ENCODE data around the gene SF3B5. TPM values are rescaled to one million over a fixed set of nuclear protein-coding genes. Genes with fewer than 3 reads are reported as not detected.

The SF3B5 gene
- 100 to 1,000 TPM; 265 TPM for total RNA-seq
- 390 TPM for polyA plus RNA-seq

DNA sequence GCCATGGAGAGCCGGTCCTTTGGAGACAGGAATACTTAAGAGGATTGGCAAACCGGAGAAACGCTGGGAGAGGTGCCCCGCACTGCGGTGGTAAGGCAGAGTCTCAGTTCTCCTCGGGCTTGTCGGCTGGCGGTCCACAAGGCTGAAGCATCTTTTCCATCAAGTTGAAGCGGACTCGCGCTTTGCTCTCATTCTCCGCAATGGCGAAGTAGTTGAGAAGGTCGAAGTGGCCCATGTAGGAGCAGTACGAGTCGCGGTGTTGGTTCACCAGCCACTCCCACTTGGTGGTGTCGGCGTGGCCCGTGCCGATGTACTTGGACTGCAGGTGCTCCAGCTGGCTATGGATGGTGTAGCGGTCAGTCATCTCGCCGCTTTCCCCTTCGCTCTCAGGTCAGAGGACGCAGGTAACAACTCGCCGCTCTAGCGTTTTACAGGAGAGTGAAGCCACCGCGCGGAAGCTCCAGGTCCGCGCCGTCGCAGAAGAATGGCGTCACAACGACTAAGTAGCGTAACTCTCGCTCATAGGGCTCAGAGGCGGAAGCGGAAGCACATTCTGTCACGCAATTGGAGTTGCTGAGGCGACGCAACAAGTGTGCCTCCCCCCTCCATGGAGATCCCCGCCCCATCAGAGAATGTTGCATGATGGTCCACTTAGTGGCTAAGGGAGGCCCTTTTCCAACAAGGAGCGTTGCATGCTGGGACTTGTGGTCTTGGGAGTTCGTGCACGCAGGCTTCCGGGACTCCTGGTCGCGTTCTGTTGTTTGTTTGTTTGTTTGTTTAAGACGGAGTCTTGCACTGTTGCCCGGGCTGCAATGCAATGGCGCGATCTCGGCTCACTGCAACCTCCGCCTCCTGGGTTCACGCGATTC lies at the start of gene SF3B5:
Gene SF3B5, minus strand, starts transcription at position 440 of the 869 bp plus-strand sequence. Its CDS starts 76 bp downstream, at position 364.
- DNase-seq = peak; percentile 94 to 99 (median 96)
- ChIA-PET POLR2A (interaction anchor here (0.9 to 3.0 kb wide), 6 partner anchors 31 to 253 kb away, joined by 3 to 26 read pairs (median 6); partner anchors contain the start of gene LTV1), CTCF (interaction anchor here (1.0 to 1.8 kb wide), 4 partner anchors 10 to 155 kb away, joined by 5 to 6 read pairs (median 5); no protein-coding TSS in a partner anchor)
- no peaks in the 10 kb centered on the region for H3K36me3 ChIP-seq (ENCODE audit: insufficient read depth, low read length)
- peak within 1 kb of the TSS; percentile 99 for H3K4me3 ChIP-seq (ENCODE audit: low read length)
- H3K4me1 Mint-ChIP-seq = peaks cover 22 to 33% (median 27%) of the 10 kb centered on the region in 3 donors
- H3K27ac Mint-ChIP-seq = peak within 1 kb of the TSS; percentile 96 to 100 (median 99)
- H3K4me1 ChIP-seq (ENCODE audit: insufficient read depth, low read length) = peaks cover 23% of the 10 kb centered on the region
- H3K27ac ChIP-seq (ENCODE audit: low read depth, low read length) = peak within 1 kb of the TSS; percentile 99
- H3K27me3 Mint-ChIP-seq = no peaks in the 10 kb centered on the region
- no peaks in the 10 kb centered on the region for H3K9me3 Mint-ChIP-seq
- no peaks in the 10 kb centered on the region for H3K27me3 ChIP-seq (ENCODE audit: insufficient read depth, low read length, poor library complexity, severe bottlenecking)
- no peaks in the 10 kb centered on the region for H3K9me3 ChIP-seq (ENCODE audit: low read length)
- H3K4me3 Mint-ChIP-seq = peak within 1 kb of the TSS; percentile 97 to 100 (median 99)
- peaks cover 0 to 18% (median 2%) of the 10 kb centered on the region in 3 donors for H3K36me3 Mint-ChIP-seq

DNA sequence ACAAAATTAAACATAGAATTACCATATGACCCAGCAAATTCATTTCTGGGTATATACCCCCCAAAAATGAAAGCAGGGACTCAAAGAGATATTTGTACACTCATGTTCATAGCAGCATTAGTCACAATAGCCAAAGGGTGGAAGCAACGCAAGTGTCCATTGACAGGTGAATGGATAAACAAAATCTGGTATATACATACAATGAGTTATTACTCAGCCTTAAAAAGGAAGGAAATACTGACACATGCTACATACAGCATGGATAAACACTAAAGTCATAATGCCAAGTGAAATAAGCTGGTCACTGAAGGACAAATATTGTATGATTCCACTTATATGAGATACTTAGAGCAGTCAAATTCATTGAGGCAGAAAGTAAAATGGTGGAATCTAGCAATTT lies 49.6 kb upstream of the SF3B5 start:
- Mint-ChIP-seq H3K4me3 (peak overlapping the region in 1 of 7 donors; percentile 69), H3K27ac (no peak overlapping the region), H3K36me3 (no peaks in the 10 kb centered on the region), H3K27me3 (peaks cover 0 to 2% of the 10 kb centered on the region in 2 donors), H3K4me1 (peaks cover 4 to 14% (median 9%) of the 10 kb centered on the region in 3 donors), H3K9me3 (no peaks in the 10 kb centered on the region)
- H3K27ac ChIP-seq (ENCODE audit: low read depth, low read length) = no peak overlapping the region
- no peak overlapping the region for H3K4me3 ChIP-seq (ENCODE audit: low read length)
- ChIA-PET POLR2A (no interaction called here), CTCF (no interaction called here)
- no peaks in the 10 kb centered on the region for H3K9me3 ChIP-seq (ENCODE audit: low read length)
- peaks cover 3% of the 10 kb centered on the region for H3K4me1 ChIP-seq (ENCODE audit: insufficient read depth, low read length)
- H3K27me3 ChIP-seq (ENCODE audit: insufficient read depth, low read length, poor library complexity, severe bottlenecking) = no peaks in the 10 kb centered on the region
- H3K36me3 ChIP-seq (ENCODE audit: insufficient read depth, low read length) = no peaks in the 10 kb centered on the region
- no peak for DNase-seq

DNA sequence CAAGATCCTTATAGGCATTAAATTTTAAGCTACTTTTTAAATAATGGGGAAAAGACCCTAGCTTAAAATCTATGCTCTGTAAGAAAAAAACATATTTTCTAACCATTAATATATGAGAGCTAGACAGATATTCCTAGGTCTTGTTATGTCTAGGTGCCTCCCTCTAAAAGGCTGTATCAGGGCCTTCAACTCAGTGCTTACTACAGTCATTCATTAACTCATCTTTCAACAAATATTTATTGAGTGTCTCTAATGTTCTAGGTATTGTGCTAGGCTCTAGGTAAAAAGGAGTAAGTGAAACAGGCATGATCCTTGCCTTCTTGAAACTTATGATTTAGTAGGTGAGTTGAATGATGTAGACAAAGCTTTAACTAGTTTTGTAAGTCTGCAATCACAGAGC lies 48.5 kb upstream of the SF3B5 start:
- Histone ChIP-seq H3K4me1 (ENCODE audit: insufficient read depth, low read length) (no peaks in the 10 kb centered on the region), H3K4me3 (ENCODE audit: low read length) (no peak overlapping the region), H3K36me3 (ENCODE audit: insufficient read depth, low read length) (no peaks in the 10 kb centered on the region), H3K9me3 (ENCODE audit: low read length) (no peaks in the 10 kb centered on the region), H3K27ac (ENCODE audit: low read depth, low read length) (no peak overlapping the region), H3K27me3 (ENCODE audit: insufficient read depth, low read length, poor library complexity, severe bottlenecking) (no peaks in the 10 kb centered on the region)
- Mint-ChIP-seq H3K4me1 (peaks cover 1 to 15% (median 9%) of the 10 kb centered on the region in 3 donors), H3K9me3 (no peaks in the 10 kb centered on the region), H3K4me3 (no peak overlapping the region), H3K27me3 (peaks cover 0 to 2% of the 10 kb centered on the region in 2 donors), H3K27ac (no peak overlapping the region), H3K36me3 (no peaks in the 10 kb centered on the region)
- no peak for DNase-seq
- CTCF ChIA-PET = interaction anchor here (1.4 to 1.7 kb wide), 2 partner anchors 14 to 73 kb away, joined by 4 to 5 read pairs; no protein-coding TSS in a partner anchor
- POLR2A ChIA-PET = no interaction called here

DNA sequence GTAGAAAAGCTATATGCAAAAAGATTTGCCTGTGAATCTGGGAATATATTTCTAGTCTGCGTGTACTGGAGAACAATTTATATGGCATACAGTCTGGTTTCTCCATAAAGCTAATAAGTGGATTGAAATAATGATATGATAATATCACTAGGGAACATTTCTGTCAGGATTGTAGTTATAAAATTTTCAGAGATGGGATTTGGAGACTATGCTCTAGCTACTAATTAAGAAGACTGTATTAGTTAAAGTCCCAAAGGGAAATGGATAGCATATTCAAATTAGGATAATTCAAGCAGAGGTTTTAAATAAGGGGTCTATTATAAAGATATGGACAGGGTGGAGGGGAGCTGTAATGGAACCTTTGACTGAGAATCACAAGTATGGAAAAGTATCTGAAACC lies 47.7 kb upstream of the SF3B5 start:
- Mint-ChIP-seq H3K36me3 (no peaks in the 10 kb centered on the region), H3K4me3 (peak overlapping the region in 1 of 7 donors; percentile 41), H3K27me3 (peaks cover 0 to 2% of the 10 kb centered on the region in 2 donors), H3K27ac (peak overlapping the region in 2 of 8 donors; percentile 19 to 30), H3K9me3 (no peaks in the 10 kb centered on the region), H3K4me1 (peaks cover 1 to 15% (median 9%) of the 10 kb centered on the region in 3 donors)
- ChIA-PET CTCF (interaction anchor here (1.4 to 1.7 kb wide), 3 partner anchors 15 to 75 kb away, joined by 3 to 5 read pairs (median 4); no protein-coding TSS in a partner anchor), POLR2A (no interaction called here)
- Histone ChIP-seq H3K36me3 (ENCODE audit: insufficient read depth, low read length) (no peaks in the 10 kb centered on the region), H3K4me1 (ENCODE audit: insufficient read depth, low read length) (no peaks in the 10 kb centered on the region), H3K27ac (ENCODE audit: low read depth, low read length) (no peak overlapping the region), H3K27me3 (ENCODE audit: insufficient read depth, low read length, poor library complexity, severe bottlenecking) (no peaks in the 10 kb centered on the region), H3K9me3 (ENCODE audit: low read length) (no peaks in the 10 kb centered on the region), H3K4me3 (ENCODE audit: low read length) (no peak overlapping the region)
- DNase-seq = no peak

DNA sequence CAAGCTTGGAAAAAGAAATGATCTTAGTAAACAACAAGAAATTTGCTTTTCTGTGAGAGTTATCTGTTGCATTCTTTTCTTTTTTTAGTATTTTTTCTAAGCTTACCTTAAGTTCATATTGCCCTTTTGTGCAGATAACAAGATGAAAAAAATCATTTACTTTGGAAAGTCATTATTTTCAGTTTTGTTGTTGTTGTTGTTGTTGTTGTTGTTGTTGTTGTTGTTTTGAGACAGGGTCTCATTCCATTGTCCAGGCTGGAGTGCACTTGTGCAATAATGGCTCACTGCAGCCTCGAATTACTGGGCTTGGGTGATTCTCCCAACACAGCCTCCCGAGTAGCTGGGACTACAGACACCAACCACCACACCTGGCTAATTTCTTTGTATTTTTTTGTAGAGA lies 46.1 kb upstream of the SF3B5 start:
- Histone ChIP-seq H3K4me3 (ENCODE audit: low read length) (no peak overlapping the region), H3K36me3 (ENCODE audit: insufficient read depth, low read length) (no peaks in the 10 kb centered on the region), H3K9me3 (ENCODE audit: low read length) (no peaks in the 10 kb centered on the region), H3K4me1 (ENCODE audit: insufficient read depth, low read length) (no peaks in the 10 kb centered on the region), H3K27me3 (ENCODE audit: insufficient read depth, low read length, poor library complexity, severe bottlenecking) (no peaks in the 10 kb centered on the region), H3K27ac (ENCODE audit: low read depth, low read length) (no peak overlapping the region)
- Mint-ChIP-seq H3K27ac (peak overlapping the region in 1 of 8 donors; percentile 30), H3K27me3 (peaks cover 0 to 2% of the 10 kb centered on the region in 2 donors), H3K9me3 (no peaks in the 10 kb centered on the region), H3K4me3 (no peak overlapping the region), H3K36me3 (no peaks in the 10 kb centered on the region), H3K4me1 (peaks cover 1 to 15% (median 9%) of the 10 kb centered on the region in 3 donors)
- ChIA-PET CTCF (interaction anchor here (1.6 kb wide), 1 partner anchor 10 kb away, joined by 9 read pairs; the partner anchor contains the start of gene STX11), POLR2A (no interaction called here)
- DNase-seq = no peak

DNA sequence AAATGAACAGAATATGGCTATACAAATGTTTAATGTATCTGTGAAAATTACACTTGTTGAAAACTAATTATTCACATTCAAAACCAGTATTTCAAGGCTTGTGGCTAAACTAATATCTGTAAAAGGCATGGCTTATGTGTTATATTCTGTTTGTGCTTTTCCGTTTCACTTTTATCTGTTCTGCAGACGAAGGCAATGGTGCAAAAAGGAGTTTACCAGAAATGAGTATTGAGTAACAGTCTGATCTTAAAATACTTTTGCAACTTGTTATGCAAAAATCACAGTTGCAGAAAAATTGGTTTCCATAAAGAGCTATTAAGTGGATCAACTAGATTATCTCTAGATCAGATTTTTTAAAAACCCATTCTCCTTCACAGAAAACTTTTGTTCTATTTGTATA lies 45.5 kb upstream of the SF3B5 start:
- Histone ChIP-seq H3K27me3 (ENCODE audit: insufficient read depth, low read length, poor library complexity, severe bottlenecking) (no peaks in the 10 kb centered on the region), H3K9me3 (ENCODE audit: low read length) (no peaks in the 10 kb centered on the region), H3K36me3 (ENCODE audit: insufficient read depth, low read length) (no peaks in the 10 kb centered on the region), H3K4me3 (ENCODE audit: low read length) (no peak overlapping the region), H3K27ac (ENCODE audit: low read depth, low read length) (no peak overlapping the region), H3K4me1 (ENCODE audit: insufficient read depth, low read length) (no peaks in the 10 kb centered on the region)
- H3K4me1 Mint-ChIP-seq = peaks cover 1 to 15% (median 9%) of the 10 kb centered on the region in 3 donors
- no peak for DNase-seq
- H3K27me3 Mint-ChIP-seq = peaks cover 0 to 2% of the 10 kb centered on the region in 2 donors
- CTCF ChIA-PET = interaction anchor here (1.6 kb wide), 1 partner anchor 10 kb away, joined by 9 read pairs; the partner anchor contains the start of gene STX11
- no peaks in the 10 kb centered on the region for H3K36me3 Mint-ChIP-seq
- peak overlapping the region in 1 of 8 donors; percentile 17 for H3K27ac Mint-ChIP-seq
- POLR2A ChIA-PET = no interaction called here
- H3K4me3 Mint-ChIP-seq = peak overlapping the region in 1 of 7 donors; percentile 12
- H3K9me3 Mint-ChIP-seq = no peaks in the 10 kb centered on the region

DNA sequence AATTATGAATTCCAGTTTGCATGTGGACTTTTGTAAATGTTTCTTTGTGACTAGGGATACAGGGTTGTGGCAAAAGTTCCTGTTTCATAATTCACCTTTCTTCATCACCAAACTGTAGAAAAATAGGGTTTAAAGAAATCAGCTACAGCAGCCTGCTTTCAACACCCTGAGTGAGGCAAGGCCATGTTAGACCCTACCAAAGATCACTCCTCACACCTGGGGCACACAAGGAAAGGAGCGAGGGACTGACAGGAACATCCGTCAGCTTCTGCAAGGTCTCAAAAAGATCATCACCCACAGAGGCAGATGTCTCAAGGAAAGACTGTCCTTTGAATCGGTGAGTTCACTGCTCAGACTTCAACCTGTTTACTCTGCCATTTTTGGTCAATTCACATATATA lies 44.4 kb upstream of the SF3B5 start:
- Histone ChIP-seq H3K4me1 (ENCODE audit: insufficient read depth, low read length) (no peaks in the 10 kb centered on the region), H3K36me3 (ENCODE audit: insufficient read depth, low read length) (no peaks in the 10 kb centered on the region), H3K27ac (ENCODE audit: low read depth, low read length) (no peak overlapping the region), H3K27me3 (ENCODE audit: insufficient read depth, low read length, poor library complexity, severe bottlenecking) (no peaks in the 10 kb centered on the region), H3K4me3 (ENCODE audit: low read length) (no peak overlapping the region), H3K9me3 (ENCODE audit: low read length) (no peaks in the 10 kb centered on the region)
- Mint-ChIP-seq H3K4me3 (peak overlapping the region in 1 of 7 donors; percentile 62), H3K27ac (no peak overlapping the region), H3K9me3 (no peaks in the 10 kb centered on the region), H3K27me3 (peaks cover 0 to 2% of the 10 kb centered on the region in 2 donors), H3K36me3 (no peaks in the 10 kb centered on the region), H3K4me1 (peaks cover 1 to 15% (median 9%) of the 10 kb centered on the region in 3 donors)
- POLR2A ChIA-PET = no interaction called here
- no peak for DNase-seq
- CTCF ChIA-PET = interaction anchor here (1.5 kb wide), 1 partner anchor 10 kb away, joined by 3 read pairs; the partner anchor contains the start of gene STX11

DNA sequence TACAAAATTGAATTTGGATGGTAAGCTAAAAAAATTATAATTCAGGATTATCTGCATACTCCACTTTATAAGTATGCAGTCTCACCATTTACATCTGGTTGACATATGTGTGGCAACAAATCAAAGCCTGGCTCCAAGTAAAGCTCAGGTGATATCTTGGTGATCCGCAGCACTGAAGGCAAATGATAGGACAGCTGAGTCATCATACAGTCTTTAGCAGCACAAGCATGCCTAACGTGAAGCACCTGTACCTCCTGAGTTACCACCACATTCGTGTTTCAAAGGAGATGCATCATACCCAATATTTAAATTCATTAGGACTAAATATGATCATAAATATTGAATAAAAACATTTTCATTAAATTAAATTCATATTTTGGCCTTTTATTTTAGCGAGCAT lies 43.2 kb upstream of the SF3B5 start:
- ChIA-PET CTCF (no interaction called here), POLR2A (no interaction called here)
- Mint-ChIP-seq H3K4me1 (peaks cover 1 to 15% (median 9%) of the 10 kb centered on the region in 3 donors), H3K27ac (no peak overlapping the region), H3K4me3 (no peak overlapping the region), H3K9me3 (no peaks in the 10 kb centered on the region), H3K27me3 (peaks cover 0 to 4% of the 10 kb centered on the region in 2 donors), H3K36me3 (no peaks in the 10 kb centered on the region)
- DNase-seq = no peak
- H3K27ac ChIP-seq (ENCODE audit: low read depth, low read length) = no peak overlapping the region
- H3K36me3 ChIP-seq (ENCODE audit: insufficient read depth, low read length) = no peaks in the 10 kb centered on the region
- H3K27me3 ChIP-seq (ENCODE audit: insufficient read depth, low read length, poor library complexity, severe bottlenecking) = no peaks in the 10 kb centered on the region
- no peaks in the 10 kb centered on the region for H3K4me1 ChIP-seq (ENCODE audit: insufficient read depth, low read length)
- no peaks in the 10 kb centered on the region for H3K9me3 ChIP-seq (ENCODE audit: low read length)
- H3K4me3 ChIP-seq (ENCODE audit: low read length) = no peak overlapping the region

Measured in CD8-positive, alpha-beta memory T cell (primary cell).